ENCODE results near the gene MAPK8. TPM values are rescaled to one million over a fixed set of nuclear protein-coding genes. Genes with fewer than 3 reads are reported as not detected.

MAPK8 gene
- total and polyA plus RNA-seq, 3 donors from 2014 or later = 91.8 to 114 (median 98.8) TPM

DNA sequence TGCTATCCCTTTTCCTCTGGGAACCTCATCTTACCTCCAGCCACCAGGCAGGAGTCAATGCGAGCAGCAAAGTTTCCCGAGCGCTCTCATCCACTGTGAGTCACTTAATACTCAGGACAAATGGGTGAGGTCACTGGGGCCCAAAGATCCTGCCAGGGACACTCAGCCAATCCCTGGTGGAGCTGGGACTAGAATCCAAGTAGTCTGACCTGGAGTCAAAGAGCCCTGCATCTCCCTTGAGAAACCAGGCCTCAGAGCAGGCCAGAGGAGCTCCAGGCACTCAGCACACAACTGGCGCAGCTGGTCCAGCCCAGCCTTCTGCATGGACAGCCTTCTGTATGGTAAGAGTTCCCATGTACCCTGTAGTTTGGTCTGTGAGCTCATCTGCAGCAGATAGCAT lies 142.3 kb downstream of the MAPK8 start:
- Histone ChIP-seq H3K4me1 (peaks cover 14% of the 10 kb centered on the region), H3K27ac (no peak overlapping the region), H3K4me3 (no peak overlapping the region), H3K9me3 (no peaks in the 10 kb centered on the region), H3K27me3 (no peaks in the 10 kb centered on the region), H3K36me3 (ENCODE audit: low read depth, missing control alignments) (no peaks in the 10 kb centered on the region)
- intact Hi-C loops (cut with DNase I; ENCODE audit: low total_unique reads) = no loop called here
- TF ChIP-seq POLR2A (IDR thresholded peaks at IDR 0.05) = no peak
- TF ChIP-seq, protein P1, sequence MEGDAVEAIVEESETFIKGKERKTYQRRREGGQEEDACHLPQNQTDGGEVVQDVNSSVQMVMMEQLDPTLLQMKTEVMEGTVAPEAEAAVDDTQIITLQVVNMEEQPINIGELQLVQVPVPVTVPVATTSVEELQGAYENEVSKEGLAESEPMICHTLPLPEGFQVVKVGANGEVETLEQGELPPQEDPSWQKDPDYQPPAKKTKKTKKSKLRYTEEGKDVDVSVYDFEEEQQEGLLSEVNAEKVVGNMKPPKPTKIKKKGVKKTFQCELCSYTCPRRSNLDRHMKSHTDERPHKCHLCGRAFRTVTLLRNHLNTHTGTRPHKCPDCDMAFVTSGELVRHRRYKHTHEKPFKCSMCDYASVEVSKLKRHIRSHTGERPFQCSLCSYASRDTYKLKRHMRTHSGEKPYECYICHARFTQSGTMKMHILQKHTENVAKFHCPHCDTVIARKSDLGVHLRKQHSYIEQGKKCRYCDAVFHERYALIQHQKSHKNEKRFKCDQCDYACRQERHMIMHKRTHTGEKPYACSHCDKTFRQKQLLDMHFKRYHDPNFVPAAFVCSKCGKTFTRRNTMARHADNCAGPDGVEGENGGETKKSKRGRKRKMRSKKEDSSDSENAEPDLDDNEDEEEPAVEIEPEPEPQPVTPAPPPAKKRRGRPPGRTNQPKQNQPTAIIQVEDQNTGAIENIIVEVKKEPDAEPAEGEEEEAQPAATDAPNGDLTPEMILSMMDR (IDR thresholded peaks at IDR 0.05) = no peak
- DNase-seq = no peak
- 86 to 94% methylated on average over 4 of the region's 4 CpGs for WGBS, 2 donors

DNA sequence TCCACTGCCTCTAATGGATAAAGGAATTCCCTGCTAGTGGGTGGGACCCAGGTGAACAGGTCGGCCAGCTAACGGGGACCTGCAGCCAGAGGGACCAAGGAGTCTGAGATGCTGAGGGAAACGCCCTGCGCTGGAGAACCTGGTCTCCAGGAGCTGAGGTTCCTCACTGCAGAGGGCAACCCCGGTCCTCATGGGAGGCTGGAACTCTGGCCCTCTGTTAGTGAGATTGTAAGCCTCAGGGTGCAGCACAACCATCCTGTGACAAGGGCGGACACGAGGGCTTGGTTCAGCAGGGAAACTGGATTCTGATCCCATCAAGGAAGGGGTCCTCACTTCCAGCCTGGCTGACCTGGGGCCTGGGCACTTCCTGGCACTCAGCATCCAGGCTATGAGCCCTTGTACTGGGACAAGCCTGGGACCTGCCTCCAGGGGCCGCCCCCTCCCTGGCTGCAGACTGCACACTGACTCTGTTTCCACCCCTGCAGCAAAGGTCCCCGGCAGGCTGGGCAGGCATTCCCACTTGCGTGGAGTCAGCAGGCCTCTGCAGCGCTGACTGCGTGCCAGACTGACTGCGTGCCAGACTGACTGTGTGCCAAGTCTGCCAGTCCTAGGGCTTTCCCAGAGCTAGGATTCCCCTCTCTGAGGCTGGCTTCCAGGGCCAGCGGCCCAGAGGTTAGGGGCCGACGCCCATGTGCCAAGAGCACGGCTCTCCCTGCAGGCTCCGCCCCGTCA lies 143.2 kb downstream of the MAPK8 start:
- H3K9me3 ChIP-seq = no peaks in the 10 kb centered on the region
- peak overlapping the region in 1 of 2 donors; percentile 23 for H3K4me3 ChIP-seq
- H3K27ac ChIP-seq = no peak overlapping the region
- 63 to 80% methylated on average over 6 to 19 of the region's 19 CpGs for WGBS, 2 donors
- peaks cover 23% of the 10 kb centered on the region for H3K4me1 ChIP-seq
- H3K36me3 ChIP-seq (ENCODE audit: low read depth, missing control alignments) = no peaks in the 10 kb centered on the region
- no peaks in the 10 kb centered on the region for H3K27me3 ChIP-seq
- intact Hi-C loops (cut with DNase I; ENCODE audit: low total_unique reads) = no loop called here
- TF ChIP-seq POLR2A (IDR thresholded peaks at IDR 0.05) = no peak
- TF ChIP-seq, protein P1 (IDR thresholded peaks at IDR 0.05) = no peak
- no peak for DNase-seq

DNA sequence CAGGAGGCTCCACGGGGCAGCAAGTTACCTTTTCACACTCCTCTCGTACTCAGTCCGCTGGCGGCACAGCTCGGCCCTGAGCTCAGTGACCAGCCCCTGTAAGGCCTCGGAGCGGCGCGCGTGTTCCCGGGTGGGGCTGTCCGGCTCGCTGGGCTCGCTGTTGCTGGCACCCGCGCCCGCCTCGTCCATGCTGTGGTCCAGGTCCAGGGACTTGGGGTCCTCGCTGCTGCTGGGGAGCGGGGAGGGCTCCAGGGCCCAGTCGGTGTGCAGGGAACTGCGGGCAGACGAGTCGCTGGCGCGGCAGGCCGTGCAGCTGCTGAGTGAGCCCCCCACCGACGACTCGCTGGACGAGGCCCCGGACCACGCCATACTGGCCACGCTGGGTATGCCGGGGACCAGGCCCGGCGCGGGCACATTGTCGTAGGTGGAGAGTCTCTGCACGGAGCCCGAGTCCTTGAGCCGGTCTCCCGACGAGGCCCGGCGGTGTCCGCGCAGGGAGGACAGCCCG lies 143.8 kb downstream of the MAPK8 start:
- no peak for TF ChIP-seq POLR2A (IDR thresholded peaks at IDR 0.05)
- TF ChIP-seq, protein P1 (IDR thresholded peaks at IDR 0.05) = no peak
- H3K27me3 ChIP-seq = no peaks in the 10 kb centered on the region
- no peaks in the 10 kb centered on the region for H3K36me3 ChIP-seq (ENCODE audit: low read depth, missing control alignments)
- no peak overlapping the region for H3K27ac ChIP-seq
- no peak for DNase-seq
- peak overlapping the region in 1 of 2 donors; percentile 23 for H3K4me3 ChIP-seq
- intact Hi-C loops (cut with DNase I; ENCODE audit: low total_unique reads) = no loop called here
- WGBS, 2 donors = 73 to 85% methylated on average over 4 to 46 of the region's 49 CpGs
- no peaks in the 10 kb centered on the region for H3K9me3 ChIP-seq
- peaks cover 26% of the 10 kb centered on the region for H3K4me1 ChIP-seq

DNA sequence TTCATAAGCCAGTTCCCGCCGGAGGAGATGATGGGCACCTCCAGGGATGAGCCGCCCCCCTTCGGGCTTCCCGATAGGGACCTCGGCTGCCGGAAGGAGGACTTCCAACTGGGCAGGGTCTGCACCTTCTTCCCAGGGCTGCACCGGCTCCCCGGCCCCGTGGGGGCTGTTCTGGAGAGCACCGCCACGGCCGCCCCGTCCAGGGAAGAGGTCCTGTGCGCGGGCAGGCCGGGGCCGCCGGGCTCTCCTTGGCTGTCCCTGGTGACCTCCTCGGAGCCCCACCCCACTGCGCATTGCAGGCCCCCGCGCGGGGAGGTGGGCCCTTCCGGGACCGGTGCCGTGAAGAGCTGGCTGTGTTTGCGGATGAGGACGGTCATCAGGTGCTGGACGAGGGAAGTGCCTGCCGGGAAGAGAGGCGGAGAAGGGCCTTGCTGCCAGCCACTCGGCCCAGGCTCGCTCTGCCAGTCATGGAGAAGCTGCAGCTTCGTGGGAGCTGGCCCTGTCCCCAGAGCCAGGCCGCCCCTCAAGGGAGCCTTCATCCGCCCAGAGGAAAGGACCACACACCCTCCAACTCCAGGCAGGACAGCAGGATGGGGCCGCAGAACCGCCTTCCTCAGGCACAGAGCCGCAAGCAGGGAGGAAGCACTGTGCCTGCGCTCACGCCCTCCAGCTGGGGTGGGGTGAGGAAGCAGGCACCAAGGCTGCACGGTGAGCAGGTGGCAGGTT lies 144.4 kb downstream of the MAPK8 start:
- WGBS, 2 donors = 84 to 100% methylated on average over 5 to 29 of the region's 43 CpGs
- Histone ChIP-seq H3K36me3 (ENCODE audit: low read depth, missing control alignments) (no peaks in the 10 kb centered on the region), H3K9me3 (no peaks in the 10 kb centered on the region), H3K4me3 (peak overlapping the region in 1 of 2 donors; percentile 23), H3K27me3 (no peaks in the 10 kb centered on the region), H3K27ac (no peak overlapping the region), H3K4me1 (peaks cover 26% of the 10 kb centered on the region)
- intact Hi-C loops (cut with DNase I; ENCODE audit: low total_unique reads) = no loop called here
- DNase-seq = no peak
- TF ChIP-seq, protein P1 (IDR thresholded peaks at IDR 0.05) = no peak
- TF ChIP-seq POLR2A (IDR thresholded peaks at IDR 0.05) = no peak
